ENCODE data around the gene EEF1G. TPM values are rescaled to one million over a fixed set of nuclear protein-coding genes. Genes with fewer than 3 reads are reported as not detected.
"Not testable (repeated sequence)": the region's sequence is repeated elsewhere in the genome, so short reads cannot be mapped to it uniquely, and the experiment has no call there.

Gene EEF1G
- total RNA-seq, 1 experiment from 2014 or later, result 1,705 TPM

GRCh38 chr11:62599069-62599696 is 25.5 kb upstream of the EEF1G start:
- Histone ChIP-seq H3K36me3 (peaks cover 85% of the 10 kb centered on the region), H3K4me3 (peak overlapping the region; percentile 90; the same call in 1 of the 2 replicates), H3K27ac (no peak overlapping the region), H3K27me3 (replicated peaks) (no peaks in the 10 kb centered on the region), H3K9me3 (replicated peaks) (no peaks in the 10 kb centered on the region), H3K4me1 (replicated peaks) (peaks cover 28% of the 10 kb centered on the region)
- peak; percentile 98 to 100 for DNase-seq (ENCODE audit: low read depth in 1 of 2, low spot score in 2 of 2)

- no peak for DNase-seq (ENCODE audit: low read depth in 1 of 2, low spot score in 2 of 2)
- Histone ChIP-seq H3K36me3 (peaks cover 82% of the 10 kb centered on the region), H3K27me3 (replicated peaks) (no peaks in the 10 kb centered on the region), H3K27ac (no peak overlapping the region), H3K9me3 (replicated peaks) (no peaks in the 10 kb centered on the region), H3K4me3 (no peak overlapping the region), H3K4me1 (replicated peaks) (peaks cover 31% of the 10 kb centered on the region)
Observed at GRCh38 chr11:62595124-62595523, 21.4 kb upstream of the EEF1G start.

- Histone ChIP-seq H3K27ac (no peak overlapping the region), H3K4me3 (no peak overlapping the region), H3K4me1 (replicated peaks) (peaks cover 29% of the 10 kb centered on the region), H3K9me3 (replicated peaks) (no peaks in the 10 kb centered on the region), H3K36me3 (peaks cover 73% of the 10 kb centered on the region), H3K27me3 (replicated peaks) (no peaks in the 10 kb centered on the region)
- DNase-seq (ENCODE audit: low read depth in 1 of 2, low spot score in 2 of 2), result peak; percentile 61 to 89
Observed at GRCh38 chr11:62593434-62594044, 19.8 kb upstream of the EEF1G start.

GRCh38 chr11:62592989-62593421 is 19.3 kb upstream of the EEF1G start:
- H3K4me1 ChIP-seq (replicated peaks), result peaks cover 30% of the 10 kb centered on the region

GRCh38 chr11:62592146-62592815 is 18.6 kb upstream of the EEF1G start:
- H3K36me3 ChIP-seq, result peaks cover 71% of the 10 kb centered on the region
- H3K4me1 ChIP-seq (replicated peaks), result peaks cover 36% of the 10 kb centered on the region
- no peaks in the 10 kb centered on the region for H3K27me3 ChIP-seq (replicated peaks)
- peak overlapping the region; percentile 60 for H3K4me3 ChIP-seq
- peak overlapping the region; percentile 16 for H3K27ac ChIP-seq
- no peak for DNase-seq (ENCODE audit: low read depth in 1 of 2, low spot score in 2 of 2)
- H3K9me3 ChIP-seq (replicated peaks), result no peaks in the 10 kb centered on the region

More at GRCh38 chr11:62592989-62593421, 19.3 kb upstream of the EEF1G start:
- H3K4me3 ChIP-seq, result no peak overlapping the region
- no peaks in the 10 kb centered on the region for H3K9me3 ChIP-seq (replicated peaks)
- no peak for DNase-seq (ENCODE audit: low read depth in 1 of 2, low spot score in 2 of 2)
- peaks cover 71% of the 10 kb centered on the region for H3K36me3 ChIP-seq
- H3K27ac ChIP-seq, result no peak overlapping the region
- H3K27me3 ChIP-seq (replicated peaks), result no peaks in the 10 kb centered on the region

- Histone ChIP-seq H3K36me3 (peaks cover 68% of the 10 kb centered on the region), H3K4me1 (replicated peaks) (peaks cover 36% of the 10 kb centered on the region)
Observed at GRCh38 chr11:62591448-62592145, 17.9 kb upstream of the EEF1G start, which contains the start of gene TUT1. TSS of gene TUT1 (minus strand) at chr11:62591523. CDS start at chr11:62591485, 38 bp downstream.

GRCh38 chr11:62588966-62589637 is 15.4 kb upstream of the EEF1G start:
- DNase-seq (ENCODE audit: low read depth in 1 of 2, low spot score in 2 of 2), result peak in 1 of 2 experiments; percentile 34

More at GRCh38 chr11:62591448-62592145, 17.9 kb upstream of the EEF1G start, which contains the start of gene TUT1:
- peak within 1 kb of the TSS; percentile 50 for H3K27ac ChIP-seq
- H3K27me3 ChIP-seq (replicated peaks), result no peaks in the 10 kb centered on the region
- peak; percentile 98 to 99 for DNase-seq (ENCODE audit: low read depth in 1 of 2, low spot score in 2 of 2)
- no peaks in the 10 kb centered on the region for H3K9me3 ChIP-seq (replicated peaks)
- peak within 1 kb of the TSS; percentile 60 for H3K4me3 ChIP-seq

GRCh38 chr11:62585356-62585755 is 11.7 kb upstream of the EEF1G start:
- not testable (repeated sequence) for H3K27ac ChIP-seq
- H3K36me3 ChIP-seq, result peaks cover 66% of the 10 kb centered on the region

More at GRCh38 chr11:62588966-62589637, 15.4 kb upstream of the EEF1G start:
- Histone ChIP-seq H3K9me3 (replicated peaks) (no peaks in the 10 kb centered on the region), H3K36me3 (peaks cover 61% of the 10 kb centered on the region), H3K27me3 (replicated peaks) (no peaks in the 10 kb centered on the region), H3K4me1 (replicated peaks) (peaks cover 36% of the 10 kb centered on the region), H3K27ac (no peak overlapping the region), H3K4me3 (no peak overlapping the region)

GRCh38 chr11:62581735-62582134 is 8.0 kb upstream of the EEF1G start:
- peaks cover 75% of the 10 kb centered on the region for H3K36me3 ChIP-seq
- not testable (repeated sequence) for H3K9me3 ChIP-seq (replicated peaks); H3K27me3 ChIP-seq (replicated peaks); H3K27ac ChIP-seq; H3K4me1 ChIP-seq (replicated peaks); DNase-seq (ENCODE audit: low read depth in 1 of 2, low spot score in 2 of 2); H3K4me3 ChIP-seq

More at GRCh38 chr11:62585356-62585755, 11.7 kb upstream of the EEF1G start:
- H3K4me1 ChIP-seq (replicated peaks), result peaks cover 23% of the 10 kb centered on the region
- H3K4me3 ChIP-seq; H3K9me3 ChIP-seq (replicated peaks); H3K27me3 ChIP-seq (replicated peaks); DNase-seq (ENCODE audit: low read depth in 1 of 2, low spot score in 2 of 2): not testable (repeated sequence)

- Histone ChIP-seq H3K27ac (no peak overlapping the region), H3K4me1 (replicated peaks) (no peaks in the 10 kb centered on the region), H3K27me3 (replicated peaks) (no peaks in the 10 kb centered on the region), H3K4me3 (no peak overlapping the region), H3K9me3 (replicated peaks) (no peaks in the 10 kb centered on the region), H3K36me3 (peaks cover 75% of the 10 kb centered on the region)
- no peak for DNase-seq (ENCODE audit: low read depth in 1 of 2, low spot score in 2 of 2)
Observed at GRCh38 chr11:62580959-62581715, 7.4 kb upstream of the EEF1G start.

GRCh38 chr11:62579252-62579651 is 5.6 kb upstream of the EEF1G start:
- Histone ChIP-seq H3K4me3 (no peak overlapping the region), H3K9me3 (replicated peaks) (no peaks in the 10 kb centered on the region), H3K27ac (no peak overlapping the region), H3K27me3 (replicated peaks) (no peaks in the 10 kb centered on the region), H3K4me1 (replicated peaks) (peaks cover 13% of the 10 kb centered on the region), H3K36me3 (peaks cover 78% of the 10 kb centered on the region)
- DNase-seq (ENCODE audit: low read depth in 1 of 2, low spot score in 2 of 2), result no peak

- no peak for DNase-seq (ENCODE audit: low read depth in 1 of 2, low spot score in 2 of 2)
- Histone ChIP-seq H3K4me1 (replicated peaks) (peaks cover 14% of the 10 kb centered on the region), H3K4me3 (no peak overlapping the region), H3K9me3 (replicated peaks) (no peaks in the 10 kb centered on the region), H3K27me3 (replicated peaks) (no peaks in the 10 kb centered on the region), H3K27ac (no peak overlapping the region), H3K36me3 (peaks cover 76% of the 10 kb centered on the region)
Observed at GRCh38 chr11:62578541-62578940, 4.8 kb upstream of the EEF1G start.
